GM19467 (cell line): ENCODE measurements around the gene CACNA2D3.
"Not testable (repeated sequence)": the region's sequence is repeated elsewhere in the genome, so short reads cannot be mapped to it uniquely, and the experiment has no call there.

Experiments
- ATAC-seq: cut with Tn5 transposase; IDR thresholded peaks from one replicate; pipeline ENCODE4 v1.9.1; 2021; ENCODE audit warnings: mild to moderate bottlenecking, moderate library complexity; ENCODE audit not compliant: unreplicated experiment

The CACNA2D3 gene

DNA sequence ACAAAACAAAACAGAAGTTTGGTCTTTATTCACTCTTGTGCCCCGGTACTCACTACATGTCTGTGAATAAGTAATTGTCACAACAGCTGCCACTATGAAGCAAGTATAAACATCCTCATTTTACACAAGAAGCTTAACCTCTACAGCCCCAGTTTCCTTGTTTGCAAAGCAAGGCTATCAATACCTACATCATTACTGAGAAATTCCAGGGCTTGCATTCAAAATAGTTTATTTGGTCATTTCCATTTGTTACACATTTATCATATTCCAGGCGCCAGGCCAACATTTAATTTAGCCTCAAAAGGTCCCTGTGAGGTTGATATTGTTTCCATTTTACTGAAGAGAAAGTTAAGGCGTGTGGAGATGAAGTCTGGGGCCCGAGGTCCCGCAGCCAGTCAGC lies 966.9 kb downstream of the CACNA2D3 start:
- ATAC-seq, result no peak

- ATAC-seq, result no peak
Observed at GRCh38 chr3:55090291-55090690, 967.9 kb downstream of the CACNA2D3 start.

GRCh38 chr3:55090746-55091145 lies 968.4 kb downstream of the CACNA2D3 start:
- no peak for ATAC-seq

- no peak for ATAC-seq
Observed at GRCh38 chr3:55091381-55092225, 969.3 kb downstream of the CACNA2D3 start.

GRCh38 chr3:55094676-55095075 lies 972.3 kb downstream of the CACNA2D3 start:
- ATAC-seq, result no peak

- no peak for ATAC-seq
Observed at GRCh38 chr3:55097441-55097840, 975.1 kb downstream of the CACNA2D3 start.

GRCh38 chr3:55105647-55106046 lies 983.3 kb downstream of the CACNA2D3 start:
- ATAC-seq, result no peak

DNA sequence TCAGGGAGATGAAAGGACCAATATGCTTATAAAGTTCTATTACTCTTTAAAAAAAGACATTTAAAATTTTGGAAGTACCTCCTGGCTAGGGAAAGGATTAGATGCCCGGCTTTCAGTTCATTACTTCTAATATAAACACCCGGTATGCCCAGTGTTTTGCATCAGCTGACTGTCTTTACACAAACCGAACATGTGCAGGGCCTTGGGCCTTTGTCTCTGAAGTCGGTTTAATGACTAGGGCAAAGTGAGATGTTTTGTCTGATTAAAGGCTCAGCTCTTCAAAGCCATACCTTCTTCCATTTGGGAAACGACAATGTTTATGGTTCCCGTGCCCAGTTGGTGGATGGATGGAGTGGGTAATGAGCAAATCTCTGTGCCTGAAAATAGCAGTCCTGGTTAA lies 984.8 kb downstream of the CACNA2D3 start:
- no peak for ATAC-seq

DNA sequence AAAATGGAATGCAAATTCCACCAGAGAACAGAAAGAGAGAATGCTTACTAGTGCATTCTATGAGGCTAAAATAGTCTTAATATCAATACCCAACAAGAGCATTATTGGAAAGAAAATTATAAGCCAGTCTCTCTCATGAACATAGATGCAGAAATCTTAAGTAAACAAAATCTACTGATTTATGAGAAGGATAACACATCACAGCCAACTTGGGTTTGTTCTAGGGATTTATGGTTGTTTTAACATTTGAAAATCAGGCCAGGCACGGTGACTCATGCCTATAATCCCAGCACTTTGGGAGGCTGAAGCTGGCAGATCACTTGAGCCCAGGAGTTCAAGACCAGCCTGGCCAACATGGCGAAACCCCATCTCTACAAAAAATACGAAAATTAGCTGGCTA lies 989.6 kb downstream of the CACNA2D3 start:
- not testable (repeated sequence) for ATAC-seq

GRCh38 chr3:55118451-55118850 lies 996.1 kb downstream of the CACNA2D3 start:
- ATAC-seq, result no peak

- ATAC-seq, result no peak
Observed at GRCh38 chr3:55119268-55119667, 996.9 kb downstream of the CACNA2D3 start.

- ATAC-seq, result no peak
Observed at GRCh38 chr3:55122312-55122711, 1000.0 kb downstream of the CACNA2D3 start.
